HT-29 (cell line): ENCODE data around the gene ENTPD2. TPM values are rescaled to one million over a fixed set of nuclear protein-coding genes. Genes with fewer than 3 reads are reported as not detected.
A peak's percentile ranks its signal among the peaks of the same experiment; 100 is the strongest.

ENCODE experiments used
- DNase-seq: peaks from one replicate; pipeline ENCODE4 v3.0.0-alpha.2; 2015; ENCODE audit warnings: low spot score
- total RNA-seq: library from RNA; depleted of rRNA; stranded (reverse); fragments of >200 nt; shearing (Covaris generic); gene quantifications from 2 replicates; pipeline ENCODE4 v1.2.3, GENCODE V29; 2014

Gene ENTPD2
- total RNA-seq, 1 experiment from 2014 or later = 2.7 TPM

GRCh38 chr9:137015976-137016375 lies 37.9 kb downstream of the ENTPD2 start:
- DNase-seq = no peak

GRCh38 chr9:137015540-137015930 lies 38.3 kb downstream of the ENTPD2 start:
- DNase-seq = no peak

GRCh38 chr9:137014776-137015539 lies 38.9 kb downstream of the ENTPD2 start:
- DNase-seq = no peak

GRCh38 chr9:137014166-137014565 lies 39.7 kb downstream of the ENTPD2 start:
- DNase-seq = no peak

GRCh38 chr9:137013571-137013940 lies 40.3 kb downstream of the ENTPD2 start:
- no peak for DNase-seq

- DNase-seq = no peak
Measured at GRCh38 chr9:137012694-137013570, 40.9 kb downstream of the ENTPD2 start.

GRCh38 chr9:137011907-137012675 lies 41.8 kb downstream of the ENTPD2 start:
- DNase-seq = no peak

GRCh38 chr9:137011156-137011555 lies 42.7 kb downstream of the ENTPD2 start:
- DNase-seq = no peak

- DNase-seq = no peak
Measured at GRCh38 chr9:137009938-137010732, 43.7 kb downstream of the ENTPD2 start.

GRCh38 chr9:137009217-137009616 lies 44.6 kb downstream of the ENTPD2 start:
- DNase-seq = no peak

- no peak for DNase-seq
Measured at GRCh38 chr9:137008312-137008711, 45.5 kb downstream of the ENTPD2 start.

GRCh38 chr9:137007816-137008270 lies 46.0 kb downstream of the ENTPD2 start:
- no peak for DNase-seq

- no peak for DNase-seq
Measured at GRCh38 chr9:137007108-137007815, 46.6 kb downstream of the ENTPD2 start.

- DNase-seq = no peak
Measured at GRCh38 chr9:137006116-137007003, 47.5 kb downstream of the ENTPD2 start.

- DNase-seq = peak; percentile 36
Measured at GRCh38 chr9:137004285-137004684, 49.6 kb downstream of the ENTPD2 start.

GRCh38 chr9:137002646-137003041 lies 51.2 kb downstream of the ENTPD2 start:
- no peak for DNase-seq

- no peak for DNase-seq
Measured at GRCh38 chr9:137001857-137002645, 51.8 kb downstream of the ENTPD2 start.

- no peak for DNase-seq
Measured at GRCh38 chr9:137000177-137000930, 53.5 kb downstream of the ENTPD2 start.
